HepG2 (cell line): ENCODE data around the gene CWF19L2.

Experiments
- KAT2B ChIP-seq: fragments of 150-350 bp; IDR thresholded peaks from 2 replicates; pipeline ENCODE4 v1.6.1; 2014; ENCODE audit warnings: low read depth, low read length, borderline replicate concordance
- NKX3-1 ChIP-seq: sonication (generic); formaldehyde crosslinking; IDR thresholded peaks from 2 replicates; pipeline ENCODE4 v1.5.0; 2020; ENCODE audit warnings: missing genetic modification reagents
- PCBP2 ChIP-seq: fragments of 200-400 bp; formaldehyde crosslinking; optimal IDR thresholded peaks from 2 replicates; pipeline ENCODE3; 2018; ENCODE audit warnings: low read length, low read depth; ENCODE audit not compliant: poor library complexity, severe bottlenecking
- POLR2A ChIP-seq, 2 experiments: IDR thresholded peaks; 2 replicates each; pipeline ENCODE4 v1.6.1; 2011; ENCODE audit warnings: low read depth in 2 of 2, low read length in 2 of 2, mild to moderate bottlenecking in 1 of 2, moderate library complexity in 1 of 2; ENCODE audit not compliant: insufficient read depth in 1 of 2
- POLR2G ChIP-seq: fragments of 200-400 bp; formaldehyde crosslinking; IDR thresholded peaks from 2 replicates; pipeline ENCODE4 v1.6.1; 2018; ENCODE audit warnings: mild to moderate bottlenecking, low read depth, low read length, moderate library complexity
- ZFP62 ChIP-seq: sonication (generic); formaldehyde crosslinking; IDR thresholded peaks from 2 replicates; pipeline ENCODE4 v1.4.0; 2020; ENCODE audit warnings: missing genetic modification reagents
- TF ChIP-seq, protein P1 (sequence below): sonication (generic); formaldehyde crosslinking; IDR thresholded peaks from 2 replicates; pipeline ENCODE4 v1.4.0; 2020; ENCODE audit warnings: missing genetic modification reagents
- TF ChIP-seq, protein P2 (sequence below), 2 experiments: IDR thresholded peaks; 2 replicates each; pipeline ENCODE4 v1.6.1; 2011 to 2012; ENCODE audit warnings: low read length in 2 of 2, borderline replicate concordance in 1 of 2, low read depth in 1 of 2, mild to moderate bottlenecking in 1 of 2, moderate library complexity in 1 of 2

DNA sequence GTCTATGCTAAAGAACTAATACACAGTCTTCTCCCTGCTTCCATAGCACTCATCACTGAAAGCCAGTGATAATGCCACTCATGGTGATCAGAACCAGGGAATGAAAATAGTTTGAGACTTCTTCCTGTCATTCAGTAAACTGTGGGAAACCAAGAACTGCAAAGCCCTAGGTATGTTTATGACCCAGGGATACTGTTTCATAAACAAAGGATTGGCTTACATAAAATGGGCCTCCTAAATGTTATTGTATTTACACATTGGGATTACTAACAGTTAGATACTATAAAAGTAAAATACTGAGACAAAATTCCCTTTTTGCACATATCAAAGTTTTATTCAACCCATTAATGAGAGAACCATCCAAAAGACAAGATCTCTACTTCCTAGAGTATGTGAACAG lies 21.3 kb upstream of the CWF19L2 start:
- TF ChIP-seq POLR2G (no peak), KAT2B (no peak), PCBP2 (no peak), POLR2A (IDR thresholded peaks at IDR 0.05; ENCODE audit: insufficient read depth in 1 of 2, low read depth in 2 of 2, low read length in 2 of 2) (no peak), NKX3-1 (CRISPR knock-in tag) (no peak), ZFP62 (no peak)
- TF ChIP-seq, protein P1, sequence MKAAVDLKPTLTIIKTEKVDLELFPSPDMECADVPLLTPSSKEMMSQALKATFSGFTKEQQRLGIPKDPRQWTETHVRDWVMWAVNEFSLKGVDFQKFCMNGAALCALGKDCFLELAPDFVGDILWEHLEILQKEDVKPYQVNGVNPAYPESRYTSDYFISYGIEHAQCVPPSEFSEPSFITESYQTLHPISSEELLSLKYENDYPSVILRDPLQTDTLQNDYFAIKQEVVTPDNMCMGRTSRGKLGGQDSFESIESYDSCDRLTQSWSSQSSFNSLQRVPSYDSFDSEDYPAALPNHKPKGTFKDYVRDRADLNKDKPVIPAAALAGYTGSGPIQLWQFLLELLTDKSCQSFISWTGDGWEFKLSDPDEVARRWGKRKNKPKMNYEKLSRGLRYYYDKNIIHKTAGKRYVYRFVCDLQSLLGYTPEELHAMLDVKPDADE (CRISPR knock-in tag) = no peak
- TF ChIP-seq, protein P2, sequence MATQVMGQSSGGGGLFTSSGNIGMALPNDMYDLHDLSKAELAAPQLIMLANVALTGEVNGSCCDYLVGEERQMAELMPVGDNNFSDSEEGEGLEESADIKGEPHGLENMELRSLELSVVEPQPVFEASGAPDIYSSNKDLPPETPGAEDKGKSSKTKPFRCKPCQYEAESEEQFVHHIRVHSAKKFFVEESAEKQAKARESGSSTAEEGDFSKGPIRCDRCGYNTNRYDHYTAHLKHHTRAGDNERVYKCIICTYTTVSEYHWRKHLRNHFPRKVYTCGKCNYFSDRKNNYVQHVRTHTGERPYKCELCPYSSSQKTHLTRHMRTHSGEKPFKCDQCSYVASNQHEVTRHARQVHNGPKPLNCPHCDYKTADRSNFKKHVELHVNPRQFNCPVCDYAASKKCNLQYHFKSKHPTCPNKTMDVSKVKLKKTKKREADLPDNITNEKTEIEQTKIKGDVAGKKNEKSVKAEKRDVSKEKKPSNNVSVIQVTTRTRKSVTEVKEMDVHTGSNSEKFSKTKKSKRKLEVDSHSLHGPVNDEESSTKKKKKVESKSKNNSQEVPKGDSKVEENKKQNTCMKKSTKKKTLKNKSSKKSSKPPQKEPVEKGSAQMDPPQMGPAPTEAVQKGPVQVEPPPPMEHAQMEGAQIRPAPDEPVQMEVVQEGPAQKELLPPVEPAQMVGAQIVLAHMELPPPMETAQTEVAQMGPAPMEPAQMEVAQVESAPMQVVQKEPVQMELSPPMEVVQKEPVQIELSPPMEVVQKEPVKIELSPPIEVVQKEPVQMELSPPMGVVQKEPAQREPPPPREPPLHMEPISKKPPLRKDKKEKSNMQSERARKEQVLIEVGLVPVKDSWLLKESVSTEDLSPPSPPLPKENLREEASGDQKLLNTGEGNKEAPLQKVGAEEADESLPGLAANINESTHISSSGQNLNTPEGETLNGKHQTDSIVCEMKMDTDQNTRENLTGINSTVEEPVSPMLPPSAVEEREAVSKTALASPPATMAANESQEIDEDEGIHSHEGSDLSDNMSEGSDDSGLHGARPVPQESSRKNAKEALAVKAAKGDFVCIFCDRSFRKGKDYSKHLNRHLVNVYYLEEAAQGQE (IDR thresholded peaks at IDR 0.05; ENCODE audit: borderline replicate concordance in 1 of 2, low read depth in 1 of 2, low read length in 2 of 2) = no peak
